K562 (cell line): ENCODE results near the gene FBXL3. TPM values are rescaled to one million over a fixed set of nuclear protein-coding genes. Genes with fewer than 3 reads are reported as not detected.

ENCODE experiments used
- ATAC-seq: fragments of 200-7000 bp; cut with Tn5 transposase; 3 replicates; pipeline ENCODE4 v1.9.1; 2020; ENCODE audit warnings: moderate library complexity
- BruUV-seq: library from RNA; stranded (reverse); fragments of 400-500 nt; replicated peaks from 2 replicates; lab custom pipeline; 2021; lab: Mats Ljungman, UMichigan
- CTCF ChIA-PET: fragments of 300-600 bp; formaldehyde crosslinking; extraction: SDS; loops from one replicate; lab custom pipeline; 2021; ENCODE audit warnings: low intra/inter-chr PET ratio; lab: Yijun Ruan, JAX
- POLR2A ChIA-PET: fragments of 300-600, 350-650 bp; sonication (Branson Sonifier 250); formaldehyde crosslinking; extraction: SDS; loops from one replicate; lab custom pipeline; 2021; ENCODE audit warnings: antibody characterized with exemption, inconsistent platforms; lab: Yijun Ruan, JAX
- DNase-seq, 4 experiments: peaks; one replicate each; pipeline versions ENCODE4 v3.0.0 to v3.0.0-alpha.2; 2011 to 2018; ENCODE audit warnings: low spot score in 3 of 4, mixed read lengths in 3 of 4; ENCODE audit errors: extremely low read depth in 1 of 4
- FAIRE-seq: peaks from 2 replicates; lab custom pipeline; 2011; peaks lifted over from hg19 to GRCh38; lab: Jason Lieb, UNC
- H2AFZ ChIP-seq: 2 replicates; pipeline ENCODE4 v1.6.0; 2011; ENCODE audit warnings: low read depth, low read length, control low read depth, inconsistent platforms
- H3K27ac ChIP-seq: fragments of 200-600 bp; 3 replicates; pipeline ENCODE4 v1.8.0; 2011; ENCODE audit warnings: low read depth, mild to moderate bottlenecking, control low read depth, inconsistent platforms, low read length, moderate library complexity, mixed read lengths; ENCODE audit errors: extremely low read depth
- H3K27me3 ChIP-seq, 2 experiments: fragments of 300-600 bp in 1 of 2; 2 replicates in 1 of 2; 3 replicates in 1 of 2; pipeline versions ENCODE4 v1.6.0 to v1.8.0; 2011; ENCODE audit warnings: inconsistent platforms in 2 of 2, low read length in 2 of 2, mild to moderate bottlenecking in 1 of 2, mixed read lengths in 1 of 2, moderate library complexity in 1 of 2; ENCODE audit not compliant: control insufficient read depth in 2 of 2, insufficient read depth in 2 of 2
- H3K36me3 ChIP-seq: fragments of 300-600 bp; 3 replicates; pipeline ENCODE4 v1.8.0; 2011; ENCODE audit warnings: mild to moderate bottlenecking, low read length, inconsistent platforms; ENCODE audit not compliant: control insufficient read depth, insufficient read depth
- H3K4me1 ChIP-seq, 2 experiments: fragments of 200-600 bp in 1 of 2; replicated peaks in 1 of 2; 2 replicates in 1 of 2; 3 replicates in 1 of 2; pipeline versions ENCODE4 v1.5.1 to v1.8.0; 2011; ENCODE audit warnings: inconsistent platforms in 2 of 2, low read length in 2 of 2, mild to moderate bottlenecking in 1 of 2, mixed read lengths in 1 of 2, moderate library complexity in 1 of 2; ENCODE audit not compliant: control insufficient read depth in 2 of 2, insufficient read depth in 2 of 2
- H3K4me2 ChIP-seq: 2 replicates; pipeline ENCODE4 v1.6.1; 2011; ENCODE audit warnings: low read length, control low read depth, inconsistent platforms, mixed read lengths; ENCODE audit not compliant: insufficient read depth
- H3K4me3 ChIP-seq: fragments of 200-600 bp; sonication (generic), shearing (Covaris generic); 2 replicates; pipeline ENCODE4 v1.5.1; 2016; ENCODE audit warnings: control low read depth, inconsistent platforms
- H3K79me2 ChIP-seq: fragments of 200-600 bp; 3 replicates; pipeline ENCODE4 v1.8.0; 2011; ENCODE audit warnings: low read length, inconsistent platforms; ENCODE audit not compliant: control insufficient read depth, insufficient read depth
- H3K9ac ChIP-seq, 2 experiments: 2 replicates each; pipeline versions ENCODE4 v1.6.0 to v1.6.1; 2011; ENCODE audit warnings: low read depth in 2 of 2, low read length in 2 of 2, control low read depth in 1 of 2, inconsistent platforms in 1 of 2, mild to moderate bottlenecking in 1 of 2, mixed read lengths in 1 of 2; ENCODE audit not compliant: insufficient read depth in 1 of 2
- H3K9me1 ChIP-seq: one replicate; pipeline ENCODE4 v1.6.0; 2011; ENCODE audit warnings: inconsistent platforms, mild to moderate bottlenecking, low read length, moderate library complexity; ENCODE audit not compliant: control insufficient read depth, insufficient read depth
- H3K9me3 ChIP-seq: replicated peaks from 2 replicates; pipeline ENCODE4 v1.5.1; 2011; ENCODE audit warnings: low read depth, low read length, inconsistent platforms; ENCODE audit not compliant: control insufficient read depth, insufficient read depth
- H4K20me1 ChIP-seq: replicated peaks from 2 replicates; pipeline ENCODE4 v1.6.1; 2011; ENCODE audit warnings: low read length, inconsistent platforms, mixed read lengths; ENCODE audit not compliant: control insufficient read depth, insufficient read depth
- BMI1 ChIP-seq: fragments of 150-350 bp; IDR thresholded peaks from 2 replicates; pipeline ENCODE4 v1.6.1; 2014; ENCODE audit warnings: low read length
- FOXJ2 ChIP-seq: fragments of 200-800 bp; sonication (Bioruptor generic); IDR thresholded peaks from 2 replicates; pipeline ENCODE4 v1.6.1; 2016; ENCODE audit warnings: missing genetic modification characterization, missing compliant biosample characterization
- GATA2 ChIP-seq: sonication (generic); formaldehyde crosslinking; IDR thresholded peaks from 2 replicates; pipeline ENCODE4 v1.4.0; 2020; ENCODE audit warnings: mild to moderate bottlenecking, missing genetic modification reagents
- KLF6 ChIP-seq: fragments of 250-450 bp; sonication (Bioruptor Pico); IDR thresholded peaks from 2 replicates; pipeline ENCODE4 v1.4.0; 2020; ENCODE audit warnings: mild to moderate bottlenecking, moderate library complexity, borderline replicate concordance
- MED1 ChIP-seq: sonication (generic); formaldehyde crosslinking; IDR thresholded peaks from 2 replicates; pipeline ENCODE4 v1.8.1; 2023; ENCODE audit warnings: missing genetic modification reagents, borderline replicate concordance
- ZNF239 ChIP-seq: fragments of 250-450 bp; sonication (Bioruptor Pico); IDR thresholded peaks from 2 replicates; pipeline ENCODE4 v1.4.0; 2020; ENCODE audit warnings: mild to moderate bottlenecking
- WGBS: fragments of 100-300 bp; shearing (Covaris generic); methylation state at CpG from one replicate; pipeline ENCODE4 v1.1.6; 2016; ENCODE audit warnings: low coverage, mixed read lengths; ENCODE audit not compliant: insufficient coverage; ENCODE audit errors: missing lambda C conversion rate; 5-methylcytosine and 5-hydroxymethylcytosine counted together
- in situ Hi-C: fragments of 300-500 bp; cut with MboI; formaldehyde crosslinking; loops from 4 replicates; pipeline ENCODE4 v1.15.0; 2018; ENCODE audit warnings: inconsistent platforms, mixed read lengths
- intact Hi-C: fragments of 100-400 bp; cut with micrococcal nuclease; formaldehyde crosslinking; loops from 2 replicates; pipeline ENCODE4 v1.14.2; 2022
- polyA plus RNA-seq, 8 experiments: library from polyadenylated mRNA; depleted of rRNA in 4 of 8; stranded (reverse) in 5 of 8; unstranded in 3 of 8; fragments of >200 nt; fragmentation: Nextera tagmentation in 2 of 8; fragmentation: Illumina TruSeq in 1 of 8; extraction: Ambion mirVana in 2 of 8; extraction: Trizol in 1 of 8; gene quantifications; 2 replicates each; pipeline versions ENCODE4 v1.2.1 to v1.2.3, GENCODE V29; 2011 to 2014; ENCODE audit warnings: inconsistent platforms in 1 of 8, missing spikeins in 1 of 8
- total RNA-seq, 7 experiments: library from RNA; depleted of rRNA in 6 of 7; stranded (reverse); fragments of >200 nt in 6 of 7; fragmentation: Illumina TruSeq in 2 of 7; extraction: Trizol in 2 of 7; gene quantifications; 2 replicates each; pipeline versions ENCODE4 v1.2.1 to v1.2.3, GENCODE V29; 2011 to 2021; ENCODE audit warnings: low replicate concordance in 1 of 7

The FBXL3 gene
- total and polyA plus RNA-seq, 9 of the 15 experiments (the other 6 are each of a cell fraction or from before 2014, with no cell fraction given), result 3.8 to 16.4 (median 12.6) TPM

GRCh38 chr13:76973920-76974617 lies 52.9 kb downstream of the FBXL3 start:
- Histone ChIP-seq H3K4me3 (no peak overlapping the region), H3K9ac (no peak overlapping the region), H3K4me1 (no peaks in the 10 kb centered on the region), H3K27ac (no peak overlapping the region), H3K79me2 (no peaks in the 10 kb centered on the region), H2AFZ (no peak overlapping the region), H3K4me2 (no peak overlapping the region), H3K27me3 (peaks cover 0 to 23% of the 10 kb centered on the region in 2 experiments; a peak in 2 of 5 replicates), H3K9me3 (no peaks in the 10 kb centered on the region), H4K20me1 (no peaks in the 10 kb centered on the region), H3K9me1 (no peaks in the 10 kb centered on the region), H3K36me3 (no peaks in the 10 kb centered on the region)
- ChIA-PET CTCF (no interaction called here), POLR2A (no interaction called here)
- in situ Hi-C loops (no loop called here), intact Hi-C loops (no loop called here)
- no peak for DNase-seq
- BruUV-seq, result no TSS peak
- ATAC-seq, result no peak
- TF ChIP-seq FOXJ2 (tag), result no peak
- no peak for TF ChIP-seq GATA2 (CRISPR knock-in tag)
- TF ChIP-seq MED1, result no peak
- TF ChIP-seq BMI1, result no peak
- no peak for TF ChIP-seq ZNF239
- TF ChIP-seq KLF6 (CRISPR knock-in tag), result no peak
- no peak for FAIRE-seq
- WGBS, result 10% methylated on average over 6 of the region's 6 CpGs
